GM12878 (cell line): ENCODE data around the gene CRTC2. TPM values are rescaled to one million over a fixed set of nuclear protein-coding genes. Genes with fewer than 3 reads are reported as not detected.

Experiments
- CBFB ChIP-seq: IDR thresholded peaks from 2 replicates; pipeline ENCODE4 v1.6.1; 2016; ENCODE audit warnings: antibody characterized with exemption, low read depth
- CREB1 ChIP-seq: IDR thresholded peaks from 2 replicates; pipeline ENCODE4 v1.6.1; 2012; ENCODE audit warnings: low read depth, mild to moderate bottlenecking, inconsistent platforms
- CUX1 ChIP-seq: IDR thresholded peaks from 2 replicates; pipeline ENCODE4 v1.6.1; 2012; ENCODE audit warnings: improper control_type of control experiment, low read depth, low read length; ENCODE audit not compliant: insufficient replicate concordance
- ELK1 ChIP-seq: IDR thresholded peaks from 2 replicates; pipeline ENCODE4 v1.6.1; 2012; ENCODE audit warnings: low read depth, low read length, improper control_type of control experiment
- EP300 ChIP-seq, 2 experiments: fragments of 150-350 bp in 1 of 2; IDR thresholded peaks; 2 replicates each; pipeline ENCODE4 v1.6.1; 2011 to 2012; ENCODE audit warnings: low read depth in 2 of 2, low read length in 2 of 2, borderline replicate concordance in 1 of 2, improper control_type of control experiment in 1 of 2, inconsistent platforms in 1 of 2; ENCODE audit not compliant: control insufficient read depth in 1 of 2
- ESRRA ChIP-seq: IDR thresholded peaks from 2 replicates; pipeline ENCODE4 v1.6.1; 2012; ENCODE audit warnings: mild to moderate bottlenecking, low read length, improper control_type of control experiment
- KLF5 ChIP-seq: fragments of 450-650 bp; IDR thresholded peaks from 2 replicates; pipeline ENCODE4 v1.6.1; 2014; ENCODE audit warnings: mild to moderate bottlenecking; ENCODE audit not compliant: partially characterized antibody
- MAX ChIP-seq: IDR thresholded peaks from 2 replicates; pipeline ENCODE4 v1.6.1; 2012; ENCODE audit warnings: low read depth, low read length, improper control_type of control experiment
- MTA2 ChIP-seq: fragments of 450-650 bp; IDR thresholded peaks from 2 replicates; pipeline ENCODE4 v1.6.1; 2016; ENCODE audit warnings: low read depth, mild to moderate bottlenecking, moderate library complexity
- MYC ChIP-seq: IDR thresholded peaks from 2 replicates; pipeline ENCODE4 v1.6.1; 2011; ENCODE audit warnings: mild to moderate bottlenecking, low read length, moderate library complexity, inconsistent platforms; ENCODE audit not compliant: insufficient read depth, insufficient replicate concordance, insufficient read length, severe bottlenecking
- NBN ChIP-seq: fragments of 450-650 bp; IDR thresholded peaks from 2 replicates; pipeline ENCODE4 v1.6.1; 2016
- NFYA ChIP-seq: IDR thresholded peaks from 2 replicates; pipeline ENCODE4 v1.6.1; 2011; ENCODE audit warnings: low read depth, mild to moderate bottlenecking, low read length, improper control_type of control experiment, borderline replicate concordance
- NR2C2 ChIP-seq: IDR thresholded peaks from 2 replicates; pipeline ENCODE4 v1.6.1; 2011; ENCODE audit warnings: borderline replicate concordance, low read depth; ENCODE audit not compliant: control insufficient read depth, insufficient read length
- POLR2A ChIP-seq: IDR thresholded peaks from 2 replicates; pipeline ENCODE4 v1.6.1; 2011; ENCODE audit warnings: low read depth, mild to moderate bottlenecking, low read length
- SKIL ChIP-seq: fragments of 450-650 bp; IDR thresholded peaks from 2 replicates; pipeline ENCODE4 v1.6.1; 2017; ENCODE audit warnings: mild to moderate bottlenecking, low read depth, inconsistent platforms; ENCODE audit not compliant: poor library complexity, severe bottlenecking
- ZBTB4 ChIP-seq: fragments of 450-650 bp; formaldehyde crosslinking; IDR thresholded peaks from 2 replicates; pipeline ENCODE4 v1.4.0; 2022; ENCODE audit warnings: mild to moderate bottlenecking, moderate library complexity
- polyA plus RNA-seq, 11 experiments: library from polyadenylated mRNA; depleted of rRNA in 4 of 11; unstranded in 6 of 11; stranded (reverse) in 5 of 11; fragments of >200 nt; fragmentation: Nextera tagmentation in 4 of 11; fragmentation: Illumina TruSeq in 1 of 11; extraction: Ambion mirVana in 4 of 11; extraction: Trizol in 1 of 11; gene quantifications; 1 replicate in 1 of 11; 2 replicates in 10 of 11; pipeline versions ENCODE4 v1.2.1 to v1.2.3, GENCODE V29; 2011 to 2016; ENCODE audit warnings: inconsistent platforms in 2 of 11, missing spikeins in 2 of 11, low read depth in 1 of 11
- total RNA-seq, 4 experiments: library from RNA; depleted of rRNA in 3 of 4; stranded (reverse); fragments of >200 nt in 3 of 4; fragmentation: Illumina TruSeq in 1 of 4; extraction: Trizol in 1 of 4; gene quantifications; 2 replicates each; pipeline versions ENCODE4 v1.2.1 to v1.2.3, GENCODE V29; 2013 to 2021

The CRTC2 gene
- total and polyA plus RNA-seq, 10 of the 15 experiments (the other 5 are each of a cell fraction or from before 2014, with no cell fraction given): 5.1 to 57.9 (median 32.7) TPM

GRCh38 chr1:153958111-153958960, at the start of gene CRTC2 (continued):
- TF ChIP-seq CUX1 (no peak), KLF5 (no peak), CBFB (no peak), EP300 (IDR thresholded peaks at IDR 0.05; ENCODE audit: borderline replicate concordance in 1 of 2, control insufficient read depth in 1 of 2, low read depth in 2 of 2, low read length in 2 of 2) (0 out of 4 replicates have a peak, but pooled peaks of 1 of the 2 experiments have one; percentile 29), MYC (no peak), CREB1 (no peak), ZBTB4 (no peak), ELK1 (peak; percentile 93), SKIL (no peak), NR2C2 (no peak), MAX (peak; percentile 46), NBN (peak; percentile 43), MTA2 (peak; percentile 35; the same call in 1 of the 2 replicates), ESRRA (no peak), POLR2A (peak; percentile 76), NFYA (no peak)
